GM18520 (cell line): ENCODE results near the gene TARBP2.
A peak's percentile ranks its signal among the peaks of the same experiment; 100 is the strongest.

Experiments used
- ATAC-seq: cut with Tn5 transposase; IDR thresholded peaks from one replicate; pipeline ENCODE4 v1.9.1; 2021; ENCODE audit not compliant: unreplicated experiment

TARBP2 gene

GRCh38 chr12:53500776-53501614 is at the start of gene TARBP2:
Gene TARBP2, plus strand, starts transcription at chr12:53501283. Its CDS starts 126 bp downstream, at chr12:53501409.
- ATAC-seq: peak; percentile 69

DNA sequence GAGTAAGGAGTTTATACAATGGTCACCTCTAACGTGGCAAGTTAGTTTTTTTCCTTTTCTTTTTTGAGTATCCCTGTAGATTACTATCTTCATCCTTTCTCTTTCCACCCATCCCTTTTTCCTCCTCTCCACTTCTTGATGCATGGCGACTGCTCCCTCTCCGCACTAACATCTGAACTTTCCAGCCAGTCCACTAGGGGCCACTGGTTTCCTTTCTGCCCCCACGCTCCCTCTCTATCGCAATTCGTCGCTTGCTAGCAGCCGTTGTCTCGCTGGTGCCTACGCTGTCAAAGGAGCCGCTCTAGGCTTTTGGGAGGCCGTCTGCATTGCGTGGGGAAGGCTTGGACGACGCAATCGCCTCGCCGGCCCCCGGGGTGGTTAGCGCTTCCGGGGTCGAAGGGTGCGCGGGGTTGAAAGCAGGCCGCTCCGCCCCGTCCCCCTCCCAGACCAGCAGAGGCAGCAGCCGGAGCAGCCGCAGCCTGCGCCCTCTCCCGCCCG is 49.4 kb upstream of the TARBP2 start, which contains the start of gene PCBP2:
TSS of gene PCBP2 (plus strand) at position 442 of the 498 bp plus-strand sequence. CDS start 2,699 bp downstream, outside the sequence.
- ATAC-seq: peak; percentile 98

DNA sequence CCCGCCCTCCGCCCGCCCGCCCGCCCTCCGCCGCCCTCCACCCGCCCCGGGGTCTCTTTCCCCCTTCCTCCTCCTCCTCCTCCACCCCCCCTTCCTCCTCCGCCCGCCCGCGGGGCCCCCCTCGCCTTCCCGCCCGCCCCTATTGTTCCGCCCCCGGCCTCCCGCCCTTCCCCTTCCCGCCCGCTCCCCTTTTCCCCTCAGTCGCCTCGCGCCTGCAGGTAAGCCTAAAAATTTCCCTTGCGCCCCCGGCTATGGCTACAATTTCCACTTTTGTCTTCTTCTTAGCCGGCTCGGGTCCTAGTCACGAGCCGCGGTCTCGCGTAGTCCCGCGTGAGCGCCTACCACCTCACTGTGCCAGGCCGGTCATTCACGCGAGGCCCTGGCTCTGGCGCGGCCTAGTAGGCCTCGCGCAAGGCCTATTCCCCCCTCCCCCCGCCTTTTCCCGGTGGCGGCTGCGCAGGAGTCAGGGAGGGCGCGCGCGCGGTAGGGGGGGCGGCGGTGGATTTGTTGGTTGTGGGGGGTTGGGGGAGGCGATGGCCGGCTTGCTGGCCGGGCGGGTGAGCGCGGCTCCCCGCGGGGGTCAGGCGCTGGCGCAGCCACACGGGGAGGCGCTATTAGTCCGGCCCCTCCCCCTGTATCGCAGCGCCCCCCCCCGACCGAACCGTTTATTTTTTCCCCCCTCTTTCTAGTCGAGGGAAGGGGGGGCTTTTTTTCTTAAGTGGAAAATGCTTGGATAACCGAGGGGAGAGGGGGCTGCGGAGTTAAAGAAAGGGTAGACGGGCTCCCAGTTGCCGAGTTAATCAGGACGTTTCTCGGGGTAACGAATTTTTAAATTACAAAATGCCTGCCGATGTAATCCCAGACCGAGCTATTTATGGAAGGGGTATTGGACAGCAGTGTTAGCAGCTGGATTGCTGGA is 48.7 kb upstream of the TARBP2 start:
- ATAC-seq: no peak

GRCh38 chr12:53453953-53454640 is 47.0 kb upstream of the TARBP2 start:
- ATAC-seq: no peak

DNA sequence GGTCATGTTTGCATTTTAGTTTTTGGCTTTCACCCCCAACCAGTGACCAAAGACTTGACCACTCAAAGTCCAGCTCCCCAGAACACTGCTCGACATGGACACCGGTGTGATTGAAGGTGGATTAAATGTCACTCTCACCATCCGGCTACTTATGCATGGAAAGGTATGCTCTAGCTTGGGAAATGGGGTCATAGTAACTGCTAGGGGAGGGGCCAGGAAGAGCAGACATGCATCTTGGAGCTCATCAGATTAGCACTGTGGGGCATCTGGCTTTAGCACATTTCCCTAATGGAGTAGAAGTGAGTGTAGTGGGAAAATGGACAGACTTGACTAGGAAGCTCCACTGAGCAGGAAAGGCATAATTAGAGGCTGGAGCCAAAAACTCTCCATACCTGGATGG is 46.4 kb upstream of the TARBP2 start:
- no peak for ATAC-seq

DNA sequence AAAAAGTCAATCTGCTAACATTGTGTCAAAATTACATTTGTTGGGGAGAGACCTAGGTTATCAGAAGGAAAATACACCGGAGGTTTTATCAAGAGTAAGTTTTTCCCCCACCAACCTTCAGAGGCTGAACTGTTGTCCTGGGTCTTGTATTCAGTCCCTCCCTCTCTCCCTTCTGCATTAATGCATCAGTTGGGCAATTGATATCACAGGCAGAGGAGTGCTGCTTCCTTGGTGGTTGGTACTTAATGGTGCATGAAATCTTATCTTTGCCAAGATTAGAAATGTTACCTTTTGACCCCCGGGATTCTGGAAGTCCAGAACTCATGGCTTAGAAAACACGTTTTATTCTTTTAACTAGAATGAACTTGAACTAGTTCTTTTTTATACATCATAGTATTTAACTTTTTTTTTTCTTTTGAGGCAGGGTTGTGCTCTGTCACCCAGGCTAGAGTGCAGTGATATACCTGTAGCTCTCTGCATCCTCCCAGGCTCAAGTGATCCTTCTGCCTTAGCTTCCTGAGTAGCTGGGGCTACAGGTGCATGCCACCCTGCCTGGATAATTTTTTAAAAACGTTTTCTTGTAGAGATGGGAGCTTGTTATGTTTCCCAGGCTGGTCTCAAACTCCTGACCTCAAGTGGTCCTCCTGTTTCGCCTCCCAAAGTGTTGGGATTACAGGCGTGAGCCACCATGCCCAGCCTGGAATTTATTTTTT is 44.3 kb upstream of the TARBP2 start:
- ATAC-seq: no peak

DNA sequence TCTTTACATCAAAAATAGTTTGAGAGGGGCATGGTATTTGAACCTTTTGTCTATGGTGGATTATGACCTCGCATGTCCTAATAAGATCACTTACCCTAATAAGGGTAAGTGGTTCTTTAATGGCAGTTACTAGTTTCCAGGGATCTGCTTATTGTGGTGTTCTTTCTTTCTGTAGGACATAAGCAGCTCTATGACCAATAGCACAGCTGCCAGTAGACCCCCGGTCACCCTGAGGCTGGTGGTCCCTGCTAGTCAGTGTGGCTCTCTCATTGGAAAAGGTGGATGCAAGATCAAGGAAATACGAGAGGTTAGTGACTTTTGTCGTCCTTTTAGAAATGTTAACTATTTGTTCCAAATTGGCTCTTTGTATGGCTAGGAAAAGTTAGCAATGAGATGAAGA is 42.0 kb upstream of the TARBP2 start:
- ATAC-seq: no peak

DNA sequence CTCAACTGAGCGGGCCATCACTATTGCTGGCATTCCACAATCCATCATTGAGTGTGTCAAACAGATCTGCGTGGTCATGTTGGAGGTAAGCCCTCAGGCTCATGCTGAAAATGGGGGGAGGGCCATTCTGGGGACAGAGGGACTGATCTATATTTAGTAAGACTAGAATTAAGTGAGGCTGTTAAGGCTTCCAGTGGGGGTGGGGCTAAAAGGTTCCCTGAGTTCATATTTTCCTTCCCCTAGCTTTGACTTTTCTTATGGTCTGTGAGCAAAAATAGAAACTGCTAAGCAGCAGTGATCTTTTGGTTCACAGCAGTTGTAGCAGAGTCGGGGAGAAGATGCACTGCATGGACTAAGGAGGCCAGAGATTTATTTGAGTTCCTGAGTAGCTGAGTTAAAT is 40.0 kb upstream of the TARBP2 start:
- ATAC-seq: no peak

DNA sequence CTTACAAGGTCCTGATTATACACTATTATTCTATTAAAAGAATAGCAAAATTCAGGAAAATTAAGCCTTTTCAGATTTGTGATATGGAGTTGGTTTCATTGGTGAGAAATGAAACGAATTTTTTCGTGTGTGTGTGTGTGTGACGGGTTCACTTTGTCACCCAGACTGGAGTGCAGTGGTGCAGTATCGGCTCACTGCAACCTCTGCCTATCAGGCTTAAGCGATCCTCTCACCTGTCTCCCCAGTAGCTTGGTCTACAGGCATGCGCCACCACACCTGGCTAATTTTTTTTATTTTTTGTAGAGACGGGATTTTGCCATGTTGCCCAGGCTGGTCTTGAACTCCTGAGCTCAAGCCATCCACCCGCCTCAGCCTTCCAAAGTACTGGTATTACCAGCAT is 39.5 kb upstream of the TARBP2 start:
- no peak for ATAC-seq

DNA sequence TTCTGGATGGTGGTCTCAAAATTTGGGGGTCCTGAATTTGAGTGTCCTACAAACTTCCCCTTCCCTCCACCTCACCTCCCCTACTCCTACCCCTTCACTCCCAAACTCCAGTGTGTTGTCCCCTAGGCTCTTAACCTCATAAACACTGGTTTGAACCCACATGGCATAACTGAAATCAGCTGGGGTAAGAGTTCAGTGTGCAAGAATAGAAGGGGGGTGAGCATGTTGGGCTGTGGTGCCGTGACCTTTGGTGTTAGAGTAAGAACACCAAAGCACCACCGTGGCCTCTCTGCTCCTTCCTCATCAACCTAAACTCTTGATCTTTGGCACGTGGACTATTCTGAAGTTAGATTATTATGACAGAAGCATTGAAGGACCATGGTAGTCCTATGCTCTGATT is 38.1 kb upstream of the TARBP2 start:
- no peak for ATAC-seq

GRCh38 chr12:53463802-53464560 is 37.1 kb upstream of the TARBP2 start:
- no peak for ATAC-seq

- ATAC-seq: no peak
These were observed 36.2 kb upstream of the TARBP2 start for GRCh38 chr12:53464685-53465418.

DNA sequence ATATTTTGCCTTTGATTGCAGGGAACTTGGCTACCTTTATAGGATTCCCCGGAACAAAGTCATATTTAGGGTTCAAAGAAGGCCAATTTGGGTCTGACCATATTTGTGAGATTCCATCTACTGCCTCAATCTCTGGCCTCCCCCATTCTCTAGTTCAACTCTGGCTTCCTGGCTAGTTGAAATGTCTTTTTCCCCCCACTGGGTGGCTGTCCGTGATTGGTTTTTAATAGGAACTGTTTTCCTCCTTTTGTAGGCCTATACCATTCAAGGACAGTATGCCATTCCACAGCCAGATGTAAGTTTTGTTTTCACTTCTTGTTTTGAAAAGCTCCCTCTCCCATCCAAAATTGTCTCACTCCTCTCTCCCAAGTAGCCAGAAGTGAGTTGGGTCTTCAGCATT is 35.4 kb upstream of the TARBP2 start:
- no peak for ATAC-seq

- ATAC-seq: no peak
These were observed 34.4 kb upstream of the TARBP2 start for GRCh38 chr12:53466640-53467039.

- ATAC-seq: no peak
These were observed 34.0 kb upstream of the TARBP2 start for GRCh38 chr12:53467082-53467481.

DNA sequence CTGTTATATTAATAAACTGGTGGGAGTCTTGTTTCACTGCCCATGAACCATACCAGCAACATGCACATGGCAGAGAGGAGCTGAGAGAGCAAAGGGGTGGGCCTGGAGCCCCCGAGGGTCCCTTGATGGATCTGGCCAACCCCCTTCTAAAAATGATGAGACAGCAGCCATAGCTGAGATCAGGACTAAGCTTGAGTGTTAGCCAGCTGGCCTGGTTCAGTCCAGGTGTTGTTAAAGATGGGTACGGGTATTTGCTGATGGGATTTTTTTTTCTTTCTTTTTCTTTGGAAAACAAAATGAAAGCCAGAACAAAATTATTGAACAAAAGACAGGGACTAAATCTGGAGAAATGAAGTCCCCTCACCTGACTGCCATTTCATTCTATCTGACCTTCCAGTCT is 33.2 kb upstream of the TARBP2 start:
- ATAC-seq: no peak

DNA sequence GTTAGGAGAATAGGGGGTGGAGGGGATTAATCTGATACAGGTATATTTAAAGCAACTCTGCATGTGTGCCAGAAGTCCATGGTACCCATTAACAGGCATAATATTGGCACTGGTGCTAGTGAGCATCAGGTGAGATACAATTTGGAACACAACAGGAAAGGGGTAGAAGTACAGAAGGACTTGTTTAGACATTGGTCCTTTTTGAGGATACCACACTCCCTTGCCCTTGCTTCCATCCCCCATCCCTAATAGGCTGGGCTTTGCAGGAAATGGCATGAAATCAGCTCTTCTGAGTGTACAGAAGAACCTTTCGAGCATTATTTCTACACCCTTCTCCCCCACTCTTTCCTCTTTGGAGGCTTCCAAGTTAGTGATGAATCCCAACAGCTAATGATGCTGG is 32.8 kb upstream of the TARBP2 start:
- ATAC-seq: no peak

DNA sequence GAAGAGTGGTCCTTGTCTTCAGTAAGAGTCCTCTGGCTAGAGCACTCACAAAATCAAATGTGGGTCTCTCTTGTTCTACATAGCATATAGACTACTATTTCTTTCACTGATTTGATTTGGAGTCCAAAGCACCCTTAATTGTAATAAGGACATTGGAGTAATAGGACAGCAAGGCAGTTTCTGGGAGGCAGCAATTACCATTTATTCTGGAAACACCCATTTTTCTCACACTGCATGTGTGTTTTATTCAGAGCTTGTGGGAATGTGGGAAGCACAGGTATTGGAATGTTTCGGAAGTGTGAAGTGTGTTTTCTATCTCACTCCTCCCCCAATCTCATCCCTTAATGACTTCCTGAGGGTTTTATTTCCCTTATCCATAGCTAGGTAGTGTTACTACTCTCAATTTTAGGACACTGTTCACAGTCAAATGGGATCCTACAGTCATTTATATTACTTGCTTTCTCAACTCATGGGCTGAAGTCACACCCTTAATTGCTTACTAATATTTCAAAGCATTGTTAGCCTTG is 29.0 kb upstream of the TARBP2 start:
- no peak for ATAC-seq

DNA sequence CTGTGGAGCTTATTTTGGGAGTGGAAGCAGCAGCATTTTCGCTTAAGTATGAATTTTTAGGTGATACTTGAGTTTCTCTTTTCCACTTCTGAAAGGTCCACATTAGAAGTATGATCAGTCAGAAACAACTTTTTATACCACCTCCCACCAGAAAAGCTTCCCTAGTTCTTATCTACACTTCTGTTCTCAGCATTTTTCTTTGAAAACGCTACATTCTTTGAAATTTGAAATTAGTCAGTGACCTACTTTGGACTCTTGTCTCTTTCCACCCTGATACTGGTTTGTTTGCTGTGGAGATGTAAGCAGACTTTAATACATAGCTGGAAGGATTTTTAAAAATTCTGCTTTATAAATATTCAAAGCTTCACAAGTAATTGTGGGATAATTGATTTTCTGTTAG is 27.0 kb upstream of the TARBP2 start:
- no peak for ATAC-seq
